ENCODE measurements around the gene PCSK2.

GRCh38 chr20:17485017-17485416 is 258.2 kb downstream of the PCSK2 start:
- TF ChIP-seq CTCF (conservative IDR thresholded peaks at IDR 0.05) (no peak), ZFX (IDR thresholded peaks at IDR 0.05) (no peak)
